Motor neuron (in vitro differentiated cells): ENCODE measurements around the gene KDM2A. TPM values are rescaled to one million over a fixed set of nuclear protein-coding genes. Genes with fewer than 3 reads are reported as not detected.

ENCODE experiments used
- ATAC-seq, 8 experiments: fragments of 200-7000 bp; cut with Tn5 transposase; replicated peaks in 6 of 8; 2 replicates each; pipeline ENCODE4 v1.8.0; 2021; ENCODE audit warnings: mild to moderate bottlenecking in 8 of 8, moderate library complexity in 8 of 8
- H3K27ac ChIP-seq, 2 donors: fragments of 250-450 bp; sonication (Bioruptor Pico); 2 replicates each; pipeline ENCODE4 v1.9.0; 2021; ENCODE audit warnings: antibody characterized with exemption in 2 of 2, mild to moderate bottlenecking in 2 of 2, moderate library complexity in 1 of 2
- H3K4me1 ChIP-seq, 2 donors: fragments of 250-450 bp; sonication (Bioruptor Pico); replicated peaks in 1 of 2; 2 replicates each; pipeline ENCODE4 v1.6.1; 2021; ENCODE audit warnings: antibody characterized with exemption in 2 of 2, mild to moderate bottlenecking in 2 of 2, moderate library complexity in 1 of 2
- H3K4me3 ChIP-seq, 5 donors: fragments of 250-450 bp; sonication (Bioruptor Pico); 2 replicates each; pipeline ENCODE4 v1.9.0; 2021; ENCODE audit warnings: antibody characterized with exemption in 5 of 5, mild to moderate bottlenecking in 5 of 5, moderate library complexity in 4 of 5
- WGBS, 10 experiments: fragments of 450-650 bp; shearing (Covaris generic); methylation state at CpG; one replicate each; pipeline ENCODE4 v1.0.0; 2022; 5-methylcytosine and 5-hydroxymethylcytosine counted together
- in situ Hi-C, 9 experiments: fragments of 400-800 bp; cut with MboI; loops; one replicate each; pipeline ENCODE4 v1.15.0; 2021; ENCODE audit warnings: low sequenced_read_pairs in 9 of 9, low pct_unique_long_range_greater_than_20kb in 2 of 9; ENCODE audit not compliant: unreplicated experiment in 9 of 9
- total RNA-seq, 8 experiments: library from RNA; unstranded; fragments of 300-600 nt; gene quantifications; 2 replicates each; pipeline versions ENCODE4 v1.2.3 to v1.2.4, GENCODE V29; 2022

The KDM2A gene
- total RNA-seq, 8 experiments from 2014 or later = 20.5 to 83.0 (median 33.9) TPM

- WGBS, 10 experiments = 20 to 90% (median 61%) methylated on average over 2 to 9 of the region's 28 CpGs; no CpG with 5 or more reads in 4 of the 10 experiments
- H3K4me3 ChIP-seq = peak overlapping the region in 2 of 5 donors; percentile 2 to 13
- no peak overlapping the region for H3K27ac ChIP-seq
- peaks cover 27 to 28% of the 10 kb centered on the region in 2 donors for H3K4me1 ChIP-seq
- ATAC-seq = peak in 4 of 8 experiments; percentile 13 to 24 (median 16)
- in situ Hi-C loops = no loop called here
Observed at GRCh38 chr11:67270256-67271204, 151.5 kb downstream of the KDM2A start.

GRCh38 chr11:67271205-67271540 is 152.1 kb downstream of the KDM2A start:
- in situ Hi-C loops = no loop called here
- H3K4me1 ChIP-seq = peaks cover 25 to 28% of the 10 kb centered on the region in 2 donors
- H3K27ac ChIP-seq = no peak overlapping the region
- no peak for ATAC-seq
- no peak overlapping the region for H3K4me3 ChIP-seq
- 40 to 100% (median 97%) methylated on average over 1 to 5 of the region's 5 CpGs; no CpG with 5 or more reads in 3 of the 10 experiments for WGBS, 10 experiments

- in situ Hi-C loops = no loop called here
- no peak overlapping the region for H3K27ac ChIP-seq
- 57 to 100% (median 83%) methylated on average over 2 to 6 of the region's 19 CpGs; no CpG with 5 or more reads in 4 of the 10 experiments for WGBS, 10 experiments
- H3K4me1 ChIP-seq = peaks cover 26 to 31% of the 10 kb centered on the region in 2 donors
- no peak overlapping the region for H3K4me3 ChIP-seq
- peak in 1 of 8 experiments; percentile 39 for ATAC-seq
Observed at GRCh38 chr11:67271541-67272284, 152.7 kb downstream of the KDM2A start.

GRCh38 chr11:67272327-67273259 is 153.5 kb downstream of the KDM2A start:
- 93 to 94% (median 94%) methylated on average over 3 to 6 of the region's 23 CpGs; no CpG with 5 or more reads in 7 of the 10 experiments for WGBS, 10 experiments
- in situ Hi-C loops = no loop called here
- no peak for ATAC-seq
- Histone ChIP-seq H3K4me1 (peaks cover 31 to 37% of the 10 kb centered on the region in 2 donors), H3K4me3 (no peak overlapping the region), H3K27ac (no peak overlapping the region)

- Histone ChIP-seq H3K27ac (no peak overlapping the region), H3K4me3 (no peak overlapping the region), H3K4me1 (peaks cover 29 to 39% of the 10 kb centered on the region in 2 donors)
- WGBS, 10 experiments = 20 to 100% (median 75%) methylated on average over 1 to 9 of the region's 14 CpGs; no CpG with 5 or more reads in 3 of the 10 experiments
- in situ Hi-C loops = no loop called here
- ATAC-seq = no peak
Observed at GRCh38 chr11:67273260-67273990, 154.4 kb downstream of the KDM2A start.

GRCh38 chr11:67274768-67275605 is 155.9 kb downstream of the KDM2A start:
- in situ Hi-C loops = no loop called here
- 74 to 100% (median 85%) methylated on average over 1 to 7 of the region's 35 CpGs; no CpG with 5 or more reads in 4 of the 10 experiments for WGBS, 10 experiments
- H3K27ac ChIP-seq = no peak overlapping the region
- H3K4me3 ChIP-seq = no peak overlapping the region
- H3K4me1 ChIP-seq = peaks cover 20 to 25% of the 10 kb centered on the region in 2 donors
- ATAC-seq = no peak

- Histone ChIP-seq H3K4me3 (no peak overlapping the region), H3K27ac (no peak overlapping the region), H3K4me1 (peaks cover 14 to 17% of the 10 kb centered on the region in 2 donors)
- in situ Hi-C loops = no loop called here
- WGBS, 10 experiments = 40 to 100% (median 100%) methylated on average over 1 to 4 of the region's 17 CpGs; no CpG with 5 or more reads in 5 of the 10 experiments
- ATAC-seq = no peak
Observed at GRCh38 chr11:67275606-67276409, 156.7 kb downstream of the KDM2A start.

GRCh38 chr11:67276781-67277230 is 157.7 kb downstream of the KDM2A start:
- H3K27ac ChIP-seq = peak overlapping the region; percentile 56 to 78
- peak; percentile 20 to 58 (median 24) for ATAC-seq
- H3K4me3 ChIP-seq = no peak overlapping the region
- 0 to 66% (median 50%) methylated on average over 3 to 7 of the region's 16 CpGs; no CpG with 5 or more reads in 7 of the 10 experiments for WGBS, 10 experiments
- H3K4me1 ChIP-seq = peaks cover 13 to 17% of the 10 kb centered on the region in 2 donors
- in situ Hi-C loops = no loop called here

GRCh38 chr11:67277231-67277961 is 158.3 kb downstream of the KDM2A start:
- Histone ChIP-seq H3K4me3 (peak overlapping the region in 2 of 5 donors; percentile 7 to 10), H3K27ac (peak overlapping the region; percentile 56 to 78), H3K4me1 (peaks cover 13 to 17% of the 10 kb centered on the region in 2 donors)
- in situ Hi-C loops = no loop called here
- ATAC-seq = peak; percentile 81 to 98 (median 91)
- WGBS, 10 experiments = 24 to 29% methylated on average over 5 to 15 of the region's 24 CpGs; no CpG with 5 or more reads in 8 of the 10 experiments
